GM21381 (cell line): ENCODE measurements around the gene GABBR2.
A peak's percentile ranks its signal among the peaks of the same experiment; 100 is the strongest.
"Not testable (repeated sequence)": the region's sequence is repeated elsewhere in the genome, so short reads cannot be mapped to it uniquely, and the experiment has no call there.

Experiments used
- ATAC-seq: cut with Tn5 transposase; IDR thresholded peaks from one replicate; pipeline ENCODE4 v1.9.1; 2021; ENCODE audit warnings: mild to moderate bottlenecking, moderate library complexity; ENCODE audit not compliant: unreplicated experiment

Gene GABBR2

DNA sequence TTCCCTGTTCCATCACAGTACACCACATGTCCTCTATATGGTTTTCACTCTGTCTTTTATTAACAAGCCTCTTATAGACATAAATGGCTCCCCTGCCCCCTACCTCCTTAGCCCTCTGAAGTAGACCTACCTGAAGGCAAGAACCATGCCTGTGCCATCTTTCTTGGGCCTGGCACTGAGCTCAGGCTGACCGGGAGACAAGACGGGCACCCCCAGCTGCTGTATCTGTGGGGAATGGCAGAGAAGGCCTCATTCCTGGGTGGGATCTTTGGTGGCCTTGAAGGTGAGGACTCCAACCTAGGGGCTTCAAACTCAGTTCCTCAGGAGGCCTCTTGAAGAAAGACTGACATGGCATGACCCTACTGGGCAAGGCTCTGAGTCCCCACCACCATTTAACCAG lies 109.9 kb downstream of the GABBR2 start:
- no peak for ATAC-seq

- no peak for ATAC-seq
Measured at GRCh38 chr9:98597236-98597771, 111.4 kb downstream of the GABBR2 start.

GRCh38 chr9:98596486-98596885 lies 112.2 kb downstream of the GABBR2 start:
- no peak for ATAC-seq

GRCh38 chr9:98594546-98595160 lies 114.1 kb downstream of the GABBR2 start:
- ATAC-seq = no peak

DNA sequence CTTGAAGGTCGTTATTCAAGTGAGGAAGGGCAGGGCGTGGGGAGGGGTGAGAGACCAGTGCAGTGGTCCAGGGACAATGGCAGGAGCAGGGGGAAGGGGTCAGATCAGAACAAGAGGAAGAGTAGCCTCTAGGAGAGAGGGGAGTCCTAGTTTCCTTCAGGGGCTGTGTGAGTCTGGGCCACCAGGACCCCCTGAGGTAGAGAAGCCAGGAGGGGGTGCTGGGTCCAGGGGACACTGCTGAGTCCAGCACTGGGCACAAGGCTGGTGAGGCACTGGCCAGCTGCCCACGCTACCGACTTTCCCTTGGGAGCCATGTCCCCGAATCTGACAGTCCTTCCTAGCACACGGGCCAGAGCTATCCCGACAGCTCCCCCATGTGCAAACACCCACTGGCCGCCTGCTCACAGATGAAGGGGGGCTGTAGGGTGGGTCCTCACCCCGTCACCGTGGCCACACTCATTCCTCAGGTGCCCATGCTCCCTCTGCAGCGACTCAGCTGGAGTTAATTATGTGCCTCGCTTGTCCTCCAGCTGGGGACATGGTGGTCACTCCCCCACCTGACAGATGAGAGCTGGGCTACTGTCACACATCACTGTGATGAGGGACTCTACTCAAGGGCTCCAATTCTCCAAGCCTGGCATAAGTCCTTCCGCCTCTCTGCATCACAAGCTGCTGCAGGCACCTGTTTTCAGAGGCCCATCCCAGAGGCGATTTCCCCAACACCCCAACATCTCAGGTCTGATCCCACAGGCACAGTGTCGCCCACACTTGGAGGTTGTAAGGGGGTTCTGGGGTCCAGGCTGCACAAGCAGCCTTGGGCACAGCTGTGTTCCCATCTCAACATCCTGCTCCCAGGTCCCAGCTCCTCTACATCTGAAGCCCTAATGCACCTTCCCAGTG lies 115.1 kb downstream of the GABBR2 start:
- ATAC-seq = no peak

- ATAC-seq = no peak
Measured at GRCh38 chr9:98591696-98592095, 117.0 kb downstream of the GABBR2 start.

DNA sequence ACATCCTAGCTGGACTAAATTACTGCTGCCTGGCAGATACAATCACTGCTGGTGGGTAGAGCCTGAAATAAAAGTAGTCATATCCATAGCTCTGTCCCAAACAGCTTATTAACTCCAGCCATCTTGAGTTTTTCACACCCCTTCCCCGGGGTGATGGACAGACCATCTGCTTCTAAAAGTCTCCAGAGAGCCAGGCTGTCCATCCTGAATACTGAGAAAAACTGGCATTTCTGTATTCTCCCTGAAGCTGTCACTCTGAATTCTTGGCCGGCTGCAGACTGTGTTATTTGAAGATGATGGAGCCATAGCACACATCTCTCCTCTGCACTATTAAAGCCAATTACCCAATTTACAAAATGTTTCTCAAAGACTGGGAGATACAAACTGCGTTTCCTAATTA lies 118.6 kb downstream of the GABBR2 start:
- no peak for ATAC-seq

- no peak for ATAC-seq
Measured at GRCh38 chr9:98589102-98589501, 119.6 kb downstream of the GABBR2 start.

GRCh38 chr9:98584853-98585438 lies 123.8 kb downstream of the GABBR2 start:
- ATAC-seq = not testable (repeated sequence)

DNA sequence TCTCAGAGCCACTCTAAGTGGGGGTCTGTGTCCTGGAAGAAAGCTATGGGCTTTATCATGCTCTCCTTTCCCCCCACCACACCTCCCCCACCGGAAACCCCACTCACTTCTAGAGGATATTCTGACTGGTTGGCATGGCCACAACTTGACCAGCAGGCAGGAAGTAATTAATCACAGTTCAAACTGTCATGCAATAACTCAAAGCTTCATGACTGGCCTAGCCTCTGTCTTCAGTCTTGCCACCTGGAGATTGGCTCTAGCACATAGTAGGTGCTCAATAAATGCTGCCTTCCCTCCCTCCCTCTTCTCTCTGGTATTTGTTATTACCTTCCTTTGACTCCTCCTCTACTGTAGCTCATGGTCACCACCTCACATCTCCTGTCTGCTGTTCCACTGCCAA lies 124.7 kb downstream of the GABBR2 start:
- ATAC-seq = peak; percentile 58

DNA sequence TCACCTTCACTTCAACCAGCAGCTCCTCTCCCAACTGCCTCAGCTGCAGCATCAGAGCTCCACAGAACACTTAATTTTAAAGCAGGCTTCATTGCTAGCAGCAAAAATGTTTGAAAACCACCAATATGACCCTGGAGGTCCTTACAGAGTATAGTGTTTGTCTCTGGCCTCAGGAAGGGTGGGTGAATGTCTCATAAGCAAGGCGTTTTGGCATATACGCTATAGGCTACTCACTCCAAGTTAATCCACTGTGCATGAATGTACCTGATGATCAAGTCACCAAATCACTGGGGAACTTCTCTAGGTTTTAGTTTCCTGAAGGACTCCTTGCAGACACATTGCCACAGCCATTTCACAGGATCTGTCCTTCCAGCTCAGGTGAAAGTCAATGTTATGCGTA lies 125.3 kb downstream of the GABBR2 start:
- no peak for ATAC-seq

DNA sequence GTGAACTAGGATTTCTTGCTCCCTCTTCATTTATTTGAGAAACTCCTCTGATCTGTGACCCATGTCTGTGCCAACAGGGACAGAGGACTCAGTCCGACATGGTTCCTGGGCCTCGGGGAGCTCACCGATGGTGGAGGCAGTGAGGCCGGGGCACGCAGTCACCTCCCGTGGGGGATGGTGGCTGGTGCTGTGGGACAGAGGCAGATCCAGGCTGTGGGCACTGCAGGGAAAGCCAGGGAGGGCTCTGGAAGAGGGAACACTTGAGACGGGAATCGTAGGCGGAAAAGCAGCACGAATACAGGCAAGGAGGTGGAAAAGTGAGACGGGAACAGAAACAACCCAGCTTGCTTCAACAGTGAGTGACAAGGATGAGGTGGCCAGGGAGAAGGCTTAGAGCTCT lies 127.8 kb downstream of the GABBR2 start:
- ATAC-seq = no peak

GRCh38 chr9:98579700-98580099 lies 129.0 kb downstream of the GABBR2 start:
- no peak for ATAC-seq

DNA sequence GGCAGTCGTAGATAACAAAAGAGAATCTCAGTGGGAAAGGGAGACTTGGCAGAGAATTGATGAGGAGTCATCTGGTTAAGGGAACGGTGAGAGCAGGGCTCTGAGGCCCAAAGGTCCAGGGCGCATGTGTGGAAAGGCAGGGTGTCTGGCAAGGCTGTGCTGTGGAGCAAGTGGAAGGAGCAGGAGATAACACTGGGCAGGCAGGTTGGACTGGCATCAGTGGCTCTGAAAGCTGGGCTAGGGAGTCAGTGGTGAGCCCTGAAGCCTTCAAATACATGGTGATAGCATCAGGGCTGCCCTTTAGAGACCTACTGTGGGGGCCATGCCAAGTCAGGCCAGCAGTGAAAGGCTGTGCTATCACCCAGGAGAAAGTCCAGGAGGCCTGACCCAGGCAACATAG lies 131.3 kb downstream of the GABBR2 start:
- no peak for ATAC-seq

DNA sequence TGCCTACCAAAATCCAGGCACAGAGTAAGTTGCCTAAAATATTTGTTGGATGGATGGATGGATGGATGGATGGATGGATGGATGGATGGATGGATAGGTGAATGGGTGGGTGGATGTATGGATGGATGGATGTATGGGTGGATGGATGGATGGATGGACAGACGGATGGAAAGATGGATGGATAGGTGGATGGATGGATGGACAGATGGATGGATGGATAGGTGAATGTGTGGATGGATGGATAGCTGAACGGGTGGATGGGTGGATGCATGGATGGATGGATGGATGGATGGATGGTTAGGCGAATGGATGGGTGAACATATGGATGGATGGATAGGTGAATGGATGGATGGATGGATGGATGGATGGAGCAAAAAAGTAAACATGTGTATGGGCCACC lies 131.9 kb downstream of the GABBR2 start:
- ATAC-seq = no peak

GRCh38 chr9:98576354-98576753 lies 132.4 kb downstream of the GABBR2 start:
- ATAC-seq = no peak

DNA sequence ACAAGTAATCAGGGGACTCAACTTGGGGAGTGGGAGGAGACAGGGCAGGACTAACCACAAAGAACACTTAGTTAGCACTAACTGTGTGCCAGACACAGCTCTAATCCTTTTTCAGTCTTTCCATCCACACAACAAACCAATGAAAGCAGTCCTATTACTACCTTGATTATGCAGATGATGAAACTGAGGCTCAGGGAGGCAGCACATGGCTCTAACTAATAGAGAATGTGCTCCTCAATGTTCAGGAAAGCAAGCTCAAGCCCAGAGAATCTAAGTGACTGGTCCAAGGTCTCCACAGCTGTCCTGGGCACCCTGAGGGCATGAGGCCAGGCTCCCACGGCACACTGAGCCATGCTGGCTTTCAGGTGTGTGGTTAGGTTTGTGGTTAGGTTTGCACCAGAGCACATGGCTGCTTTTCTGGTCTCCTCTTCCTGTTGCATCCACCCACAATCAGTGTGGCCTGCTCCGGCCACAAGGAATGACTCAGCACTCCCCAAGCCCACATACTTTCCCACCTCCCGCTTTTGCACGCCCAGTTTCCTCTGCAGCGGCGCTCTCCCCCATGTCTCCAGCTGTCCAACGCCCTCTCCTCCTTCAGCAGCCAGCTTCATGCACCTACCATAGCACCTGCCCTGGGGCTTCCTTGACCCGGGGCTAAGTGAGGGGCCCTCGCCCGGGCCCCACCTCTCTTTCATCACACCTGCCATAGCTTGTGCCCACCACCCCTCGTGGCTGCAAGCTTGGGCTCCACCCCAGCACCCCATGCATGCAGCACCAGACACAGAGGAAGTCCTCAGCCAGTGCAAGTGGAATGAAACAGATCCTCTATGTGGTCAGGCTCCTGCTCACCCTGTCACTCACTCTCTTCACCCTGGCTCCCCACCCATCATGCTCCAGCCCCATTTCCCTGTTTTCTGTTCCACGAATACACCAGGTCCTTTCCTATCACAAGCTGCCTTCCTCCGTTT lies 133.1 kb downstream of the GABBR2 start:
- peak; percentile 91 for ATAC-seq

- ATAC-seq = no peak
Measured at GRCh38 chr9:98573749-98574278, 134.9 kb downstream of the GABBR2 start.

DNA sequence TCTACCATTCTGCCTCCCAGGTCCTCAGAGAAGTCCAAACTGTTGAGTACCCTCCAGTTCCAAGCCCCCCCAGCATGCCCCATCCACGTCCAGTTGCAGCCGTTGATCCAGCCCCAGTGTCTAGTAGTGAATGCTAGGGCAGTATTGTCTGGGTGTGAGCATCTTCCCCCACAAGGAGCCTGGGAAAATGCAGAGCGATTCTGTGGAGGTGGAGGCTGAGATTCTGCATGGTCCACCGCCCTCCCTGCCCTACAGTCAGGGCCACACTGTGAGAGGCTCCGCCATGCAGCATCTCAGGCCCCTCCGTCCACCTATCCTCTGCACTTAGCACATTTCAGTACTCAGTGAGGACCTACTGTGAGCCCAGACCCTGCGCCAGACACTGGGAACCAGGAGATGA lies 135.9 kb downstream of the GABBR2 start:
- no peak for ATAC-seq

DNA sequence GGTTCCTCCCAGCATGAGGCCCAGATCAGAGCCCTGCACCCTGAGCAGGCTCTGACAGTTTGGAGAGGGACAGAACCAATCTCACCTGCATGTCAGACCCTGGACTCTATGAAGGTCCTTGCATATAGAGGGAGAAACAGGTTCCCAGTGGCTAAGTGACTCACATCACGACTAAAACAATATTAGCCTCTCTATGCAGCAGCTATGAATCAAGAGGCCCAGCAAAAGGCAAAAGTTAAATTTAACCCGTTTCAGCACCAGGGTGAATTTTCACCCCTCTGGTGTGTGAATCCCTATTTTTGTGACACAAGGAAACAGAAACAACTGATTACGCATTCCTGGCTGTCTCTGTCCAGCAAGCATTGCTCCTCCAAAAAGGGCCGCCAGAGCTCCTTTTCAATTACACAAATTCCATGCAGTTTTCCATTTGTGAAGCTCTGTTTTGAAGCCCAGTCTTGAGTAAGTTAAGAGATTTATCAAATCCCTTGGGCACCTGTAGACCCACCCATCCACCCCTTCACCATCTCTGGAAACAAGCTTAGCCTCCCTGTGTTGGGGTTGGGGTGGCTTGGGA lies 136.6 kb downstream of the GABBR2 start:
- ATAC-seq = no peak
